OCI-LY3 (cell line): ENCODE measurements around the gene EPHB2.

Source experiments
- H2AFZ ChIP-seq: fragments of 200-600, 300-600 bp; shearing (Covaris generic); 2 replicates; pipeline ENCODE4 v1.6.0; 2014; ENCODE audit warnings: antibody characterized with exemption, low read depth, low read length
- H3K27ac ChIP-seq: fragments of 200-600, 300-600 bp; sonication (generic); 2 replicates; pipeline ENCODE4 v1.5.1; 2014; ENCODE audit warnings: mild to moderate bottlenecking, low read length, moderate library complexity, mixed read lengths
- H3K27me3 ChIP-seq: fragments of 200-600, 300-600 bp; sonication (generic); 2 replicates; pipeline ENCODE4 v1.6.1; 2014; ENCODE audit warnings: low read depth, low read length, mixed read lengths
- H3K36me3 ChIP-seq: fragments of 200-600, 300-600 bp; sonication (generic); replicated peaks from 2 replicates; pipeline ENCODE3; 2014; ENCODE audit warnings: low read depth, low read length, mixed read lengths
- H3K4me1 ChIP-seq: fragments of 300-600, 200-600 bp; sonication (generic); 2 replicates; pipeline ENCODE4 v1.6.1; 2014; ENCODE audit warnings: low read length, mixed read lengths
- H3K4me2 ChIP-seq: fragments of 200-600, 300-600 bp; sonication (generic); 2 replicates; pipeline ENCODE4 v1.6.1; 2014; ENCODE audit warnings: low read length, mixed read lengths
- H3K4me3 ChIP-seq: fragments of 300-600, 200-600 bp; sonication (generic); 2 replicates; pipeline ENCODE4 v1.5.1; 2014; ENCODE audit warnings: antibody characterized with exemption, mild to moderate bottlenecking, low read length, moderate library complexity
- H3K79me2 ChIP-seq: fragments of 300-600, 200-600 bp; shearing (Covaris generic); 2 replicates; pipeline ENCODE4 v1.6.1; 2014; ENCODE audit warnings: mild to moderate bottlenecking, low read length, mixed read lengths
- H3K9ac ChIP-seq: fragments of 300-600, 200-600 bp; shearing (Covaris generic); 2 replicates; pipeline ENCODE4 v1.6.0; 2014; ENCODE audit warnings: mild to moderate bottlenecking, low read length, moderate library complexity
- H3K9me3 ChIP-seq: fragments of 200-600, 300-600 bp; shearing (Covaris generic); 2 replicates; pipeline ENCODE4 v1.6.1; 2014; ENCODE audit warnings: low read length, mixed read lengths; ENCODE audit not compliant: insufficient read depth
- H4K20me1 ChIP-seq: fragments of 200-600, 300-600 bp; sonication (generic); 2 replicates; pipeline ENCODE4 v1.6.1; 2016; ENCODE audit warnings: low read length, mixed read lengths; ENCODE audit not compliant: insufficient read depth
- CTCF ChIP-seq: fragments of 200-600, 300-600 bp; sonication (generic); IDR thresholded peaks from 2 replicates; pipeline ENCODE4 v1.5.1; 2014; ENCODE audit warnings: antibody characterized with exemption, low read length, low read depth
- EZH2phosphoT487 ChIP-seq: fragments of 200-600 bp; shearing (Covaris generic); IDR thresholded peaks from 2 replicates; pipeline ENCODE4 v1.6.1; 2018; ENCODE audit warnings: antibody characterized with exemption, mixed run types, low read depth

Gene EPHB2

GRCh38 chr1:22792396-22793160 is 81.9 kb downstream of the EPHB2 start:
- H3K4me3 ChIP-seq = no peak overlapping the region
- no peaks in the 10 kb centered on the region for H4K20me1 ChIP-seq
- H3K4me1 ChIP-seq = no peaks in the 10 kb centered on the region
- H2AFZ ChIP-seq = no peak overlapping the region
- H3K9ac ChIP-seq = no peak overlapping the region
- no peak for TF ChIP-seq CTCF
- no peak for TF ChIP-seq EZH2phosphoT487
- H3K79me2 ChIP-seq = no peaks in the 10 kb centered on the region
- H3K4me2 ChIP-seq = no peak overlapping the region
- no peak overlapping the region for H3K27ac ChIP-seq
- no peaks in the 10 kb centered on the region for H3K9me3 ChIP-seq
- no peaks in the 10 kb centered on the region for H3K27me3 ChIP-seq
- no peaks in the 10 kb centered on the region for H3K36me3 ChIP-seq

- no peak overlapping the region for H2AFZ ChIP-seq
- no peaks in the 10 kb centered on the region for H3K9me3 ChIP-seq
- TF ChIP-seq CTCF (no peak), EZH2phosphoT487 (no peak)
- H3K36me3 ChIP-seq = no peaks in the 10 kb centered on the region
- H3K9ac ChIP-seq = no peak overlapping the region
- H3K27me3 ChIP-seq = no peaks in the 10 kb centered on the region
- no peaks in the 10 kb centered on the region for H3K79me2 ChIP-seq
- no peaks in the 10 kb centered on the region for H4K20me1 ChIP-seq
- H3K4me2 ChIP-seq = no peak overlapping the region
- H3K4me3 ChIP-seq = no peak overlapping the region
- no peaks in the 10 kb centered on the region for H3K4me1 ChIP-seq
- H3K27ac ChIP-seq = no peak overlapping the region
Observed at GRCh38 chr1:22793647-22794046, 83.0 kb downstream of the EPHB2 start.

GRCh38 chr1:22794647-22795365 is 84.2 kb downstream of the EPHB2 start:
- TF ChIP-seq EZH2phosphoT487 = no peak
- TF ChIP-seq CTCF = no peak
- no peaks in the 10 kb centered on the region for H3K36me3 ChIP-seq
- no peaks in the 10 kb centered on the region for H4K20me1 ChIP-seq
- H3K79me2 ChIP-seq = no peaks in the 10 kb centered on the region
- H3K4me2 ChIP-seq = no peak overlapping the region
- no peak overlapping the region for H3K4me3 ChIP-seq
- no peak overlapping the region for H3K27ac ChIP-seq
- no peak overlapping the region for H3K9ac ChIP-seq
- H2AFZ ChIP-seq = no peak overlapping the region
- no peaks in the 10 kb centered on the region for H3K9me3 ChIP-seq
- no peaks in the 10 kb centered on the region for H3K27me3 ChIP-seq
- H3K4me1 ChIP-seq = no peaks in the 10 kb centered on the region

- Histone ChIP-seq H3K4me2 (no peak overlapping the region), H2AFZ (no peak overlapping the region), H3K4me1 (no peaks in the 10 kb centered on the region), H3K9me3 (no peaks in the 10 kb centered on the region), H3K27me3 (no peaks in the 10 kb centered on the region), H4K20me1 (no peaks in the 10 kb centered on the region), H3K27ac (no peak overlapping the region), H3K36me3 (no peaks in the 10 kb centered on the region), H3K79me2 (no peaks in the 10 kb centered on the region), H3K4me3 (no peak overlapping the region), H3K9ac (no peak overlapping the region)
- TF ChIP-seq EZH2phosphoT487 = no peak
- TF ChIP-seq CTCF = no peak
Observed at GRCh38 chr1:22795366-22795714, 84.7 kb downstream of the EPHB2 start.
